Small intestine (tissue), 7 donors: ENCODE data around the gene COPS2. TPM values are rescaled to one million over a fixed set of nuclear protein-coding genes. Genes with fewer than 3 reads are reported as not detected.

Experiments used
- DNase-seq, 2 donors: peaks; one replicate each; pipeline versions ENCODE4 v3.0.0 to v3.0.0-alpha.2; 2013
- FAIRE-seq: peaks from 2 replicates; lab custom pipeline; 2012; peaks lifted over from hg19 to GRCh38; lab: Jason Lieb, UNC
- H3K27ac ChIP-seq, 3 donors: one replicate each; pipeline ENCODE4 v1.5.1; 2013; ENCODE audit warnings: low read length in 2 of 3, mild to moderate bottlenecking in 2 of 3, control low read depth in 1 of 3, inconsistent platforms in 1 of 3, low read depth in 1 of 3, moderate library complexity in 1 of 3
- H3K27me3 ChIP-seq, 3 donors: one replicate each; pipeline ENCODE4 v1.6.1; 2013; ENCODE audit warnings: low read length in 3 of 3, inconsistent platforms in 1 of 3; ENCODE audit not compliant: control insufficient read depth in 3 of 3, insufficient read depth in 3 of 3
- H3K36me3 ChIP-seq, 3 donors: one replicate each; pipeline ENCODE4 v1.6.1; 2013; ENCODE audit warnings: low read length in 3 of 3, inconsistent platforms in 1 of 3, low read depth in 1 of 3, mild to moderate bottlenecking in 1 of 3, moderate library complexity in 1 of 3; ENCODE audit not compliant: control insufficient read depth in 3 of 3, insufficient read depth in 2 of 3
- H3K4me1 ChIP-seq, 3 donors: one replicate each; pipeline ENCODE4 v1.6.1; 2013; ENCODE audit warnings: low read length in 2 of 3, inconsistent platforms in 1 of 3, low read depth in 1 of 3, mild to moderate bottlenecking in 1 of 3, moderate library complexity in 1 of 3; ENCODE audit not compliant: control insufficient read depth in 3 of 3, insufficient read depth in 2 of 3
- H3K4me3 ChIP-seq, 3 donors: one replicate each; pipeline ENCODE4 v1.5.1; 2013; ENCODE audit warnings: low read length in 3 of 3, control low read depth in 1 of 3, inconsistent platforms in 1 of 3, low read depth in 1 of 3, mild to moderate bottlenecking in 1 of 3, moderate library complexity in 1 of 3
- H3K9me3 ChIP-seq, 2 donors: one replicate each; pipeline ENCODE4 v1.6.1; 2013; ENCODE audit warnings: low read depth in 1 of 2, low read length in 1 of 2; ENCODE audit not compliant: control insufficient read depth in 2 of 2, insufficient read depth in 1 of 2
- WGBS, 3 donors: extraction: QIAGEN DNeasy Blood & Tissue Kit; methylation state at CpG; one replicate each; pipeline ENCODE4 v1.1.7; 2013; 5-methylcytosine and 5-hydroxymethylcytosine counted together
- polyA plus RNA-seq, 4 donors: library from polyadenylated mRNA; stranded (reverse) in 3 of 4; unstranded in 1 of 4; fragments of 200-250 nt in 3 of 4; fragments of 120-200 nt in 1 of 4; gene quantifications; one replicate each; pipeline versions ENCODE4 v1.2.1 to v1.2.3, GENCODE V29; 2013
- donor health status: healthy with polysubstance abuse.
- donor health status: control.
- donor health status: control.
- donor health status: Bipolar disorder and iron deficiency.
- donor health status: healthy.

Gene COPS2
- polyA plus RNA-seq, 4 donors = 48.2 to 100 (median 50.2) TPM

- DNase-seq (no peak), FAIRE-seq (no peak)
- H3K4me1 ChIP-seq = no peaks in the 10 kb centered on the region
- H3K27me3 ChIP-seq = no peaks in the 10 kb centered on the region
- H3K9me3 ChIP-seq = no peaks in the 10 kb centered on the region
- H3K4me3 ChIP-seq = no peak overlapping the region
- no peak overlapping the region for H3K27ac ChIP-seq
- H3K36me3 ChIP-seq = peaks cover 0 to 12% (median 5%) of the 10 kb centered on the region in 3 donors
- 65 to 76% (median 69%) methylated on average over 2 of the region's 2 CpGs for WGBS, 3 donors
Observed at GRCh38 chr15:49135342-49135857, 20.0 kb downstream of the COPS2 start.

DNA sequence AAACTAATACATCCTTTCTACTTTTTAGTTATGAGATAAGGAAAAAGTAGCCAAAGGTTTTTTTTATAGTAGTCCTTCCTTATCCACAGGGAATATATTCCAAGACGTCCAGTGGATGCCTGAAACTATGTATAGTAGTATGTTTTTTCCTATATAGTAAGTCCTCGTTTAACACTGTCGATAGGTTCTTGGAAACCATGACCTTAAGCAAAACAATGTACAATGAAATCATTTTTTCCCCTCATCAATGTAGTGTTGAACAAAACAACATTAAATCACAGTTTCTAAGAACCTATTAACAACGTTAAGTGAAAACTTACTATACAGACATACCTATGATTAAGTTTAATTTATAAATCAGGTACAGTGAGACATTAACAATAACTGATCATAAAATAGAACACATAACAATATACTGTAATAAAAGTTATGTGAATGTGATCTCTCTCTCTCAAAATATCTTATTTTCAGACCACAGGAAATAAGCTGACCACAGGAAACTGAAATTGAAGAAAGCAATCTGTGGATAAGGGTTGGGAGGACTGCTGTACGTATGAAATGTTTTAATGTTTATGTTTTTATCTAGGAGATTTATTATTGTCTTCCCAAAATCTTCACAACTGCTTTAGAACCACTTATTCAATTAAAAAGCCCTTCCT, 20.6 kb downstream of the COPS2 start:
- FAIRE-seq (peak; percentile 90), DNase-seq (no peak)
- no peak overlapping the region for H3K27ac ChIP-seq
- no peaks in the 10 kb centered on the region for H3K4me1 ChIP-seq
- peaks cover 0 to 8% (median 5%) of the 10 kb centered on the region in 3 donors for H3K36me3 ChIP-seq
- no peak overlapping the region for H3K4me3 ChIP-seq
- no peaks in the 10 kb centered on the region for H3K27me3 ChIP-seq
- WGBS, 3 donors = 72 to 83% (median 77%) methylated on average over 5 of the region's 5 CpGs
- H3K9me3 ChIP-seq = no peaks in the 10 kb centered on the region

- H3K36me3 ChIP-seq = peaks cover 0 to 10% (median 5%) of the 10 kb centered on the region in 3 donors
- no peaks in the 10 kb centered on the region for H3K27me3 ChIP-seq
- no peaks in the 10 kb centered on the region for H3K9me3 ChIP-seq
- no peak overlapping the region for H3K4me3 ChIP-seq
- DNase-seq (no peak), FAIRE-seq (no peak)
- no peak overlapping the region for H3K27ac ChIP-seq
- WGBS, 3 donors = 81 to 88% (median 87%) methylated on average over 3 of the region's 3 CpGs
- no peaks in the 10 kb centered on the region for H3K4me1 ChIP-seq
Observed at GRCh38 chr15:49131403-49131802, 24.0 kb downstream of the COPS2 start.

DNA sequence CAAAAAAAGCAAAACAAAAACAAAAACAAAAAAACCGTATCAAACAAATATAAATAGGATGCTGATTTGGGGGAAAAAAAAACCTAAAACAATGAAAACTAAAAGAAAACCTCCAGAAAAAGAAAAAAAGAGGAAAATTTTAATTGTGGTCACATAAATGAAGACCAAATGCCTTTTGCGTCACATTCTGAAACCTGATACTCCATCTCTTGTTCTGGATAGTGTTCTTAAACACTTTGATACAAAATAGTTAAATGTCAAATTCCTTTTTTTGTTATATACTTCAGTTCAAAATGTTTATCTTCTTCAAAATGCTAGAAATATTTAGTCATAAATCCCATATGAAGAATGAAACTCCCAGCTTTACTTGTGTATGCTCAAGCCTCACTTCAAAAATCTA, 31.0 kb downstream of the COPS2 start:
- Histone ChIP-seq H3K4me3 (no peak overlapping the region), H3K36me3 (peaks cover 0 to 5% (median 2%) of the 10 kb centered on the region in 3 donors), H3K4me1 (no peaks in the 10 kb centered on the region), H3K9me3 (no peaks in the 10 kb centered on the region), H3K27me3 (no peaks in the 10 kb centered on the region), H3K27ac (no peak overlapping the region)
- FAIRE-seq = no peak
- 74 to 88% (median 76%) methylated on average over 2 of the region's 2 CpGs for WGBS, 3 donors
- DNase-seq = no peak

GRCh38 chr15:49122541-49123062, 32.8 kb downstream of the COPS2 start:
- Histone ChIP-seq H3K27me3 (no peaks in the 10 kb centered on the region), H3K4me1 (no peaks in the 10 kb centered on the region), H3K4me3 (no peak overlapping the region), H3K36me3 (peaks cover 0 to 3% (median 0%) of the 10 kb centered on the region in 3 donors), H3K27ac (no peak overlapping the region), H3K9me3 (no peaks in the 10 kb centered on the region)
- no peak for FAIRE-seq
- peak in 1 of 2 donors; percentile 2 for DNase-seq
- 64 to 70% (median 69%) methylated on average over 1 of the region's 1 CpG for WGBS, 3 donors

DNA sequence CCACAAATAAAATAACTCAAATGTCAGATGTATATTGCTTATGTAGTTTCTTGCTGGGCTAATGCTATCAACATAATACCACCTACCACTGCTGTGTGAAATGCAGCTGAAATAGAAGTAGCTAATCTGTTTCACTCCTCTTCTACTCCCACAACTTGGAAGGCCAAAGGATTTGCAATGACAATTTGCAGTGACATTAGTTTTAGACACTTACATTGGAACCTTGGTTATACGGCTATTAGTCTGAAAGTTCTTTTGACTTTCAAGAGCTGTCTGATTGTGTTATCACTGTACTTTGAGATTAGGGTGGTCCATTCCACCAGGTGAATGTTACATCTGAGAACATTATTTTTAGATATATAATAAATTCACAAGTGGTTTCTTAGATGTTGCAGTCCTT, 33.5 kb downstream of the COPS2 start:
- WGBS, 3 donors = 74 to 92% (median 80%) methylated on average over 1 of the region's 1 CpG
- FAIRE-seq (no peak), DNase-seq (no peak)
- H3K36me3 ChIP-seq = peaks cover 0 to 5% (median 0%) of the 10 kb centered on the region in 3 donors
- H3K9me3 ChIP-seq = no peaks in the 10 kb centered on the region
- no peak overlapping the region for H3K4me3 ChIP-seq
- no peak overlapping the region for H3K27ac ChIP-seq
- H3K4me1 ChIP-seq = no peaks in the 10 kb centered on the region
- no peaks in the 10 kb centered on the region for H3K27me3 ChIP-seq

GRCh38 chr15:49120832-49121231, 34.6 kb downstream of the COPS2 start:
- H3K4me1 ChIP-seq = no peaks in the 10 kb centered on the region
- no peak overlapping the region for H3K27ac ChIP-seq
- WGBS, 3 donors = 72 to 75% (median 74%) methylated on average over 4 of the region's 4 CpGs
- no peaks in the 10 kb centered on the region for H3K27me3 ChIP-seq
- DNase-seq (no peak), FAIRE-seq (no peak)
- no peak overlapping the region for H3K4me3 ChIP-seq
- H3K36me3 ChIP-seq = peaks cover 0 to 5% (median 0%) of the 10 kb centered on the region in 3 donors
- no peaks in the 10 kb centered on the region for H3K9me3 ChIP-seq

GRCh38 chr15:49116108-49116857, 39.1 kb downstream of the COPS2 start:
- no peak overlapping the region for H3K27ac ChIP-seq
- no peaks in the 10 kb centered on the region for H3K27me3 ChIP-seq
- peaks cover 0 to 5% (median 0%) of the 10 kb centered on the region in 3 donors for H3K36me3 ChIP-seq
- no peaks in the 10 kb centered on the region for H3K4me1 ChIP-seq
- DNase-seq (no peak), FAIRE-seq (no peak)
- no peaks in the 10 kb centered on the region for H3K9me3 ChIP-seq
- WGBS, 3 donors = 96 to 98% (median 97%) methylated on average over 4 of the region's 4 CpGs
- H3K4me3 ChIP-seq = no peak overlapping the region
